A673 (cell line): ENCODE measurements around the gene MGAT5. TPM values are rescaled to one million over a fixed set of nuclear protein-coding genes. Genes with fewer than 3 reads are reported as not detected.

Experiments used
- BruUV-seq: library from RNA; stranded (reverse); fragments of 400-500 nt; replicated peaks from 2 replicates; lab custom pipeline; 2021; lab: Mats Ljungman, UMichigan
- CTCF ChIA-PET: fragments of 300-600 bp; sonication (Branson Sonifier 250); formaldehyde crosslinking; loops from one replicate; lab custom pipeline; 2022; ENCODE audit warnings: antibody characterized with exemption; lab: Charles Lee
- POLR2A ChIA-PET: fragments of 300-600 bp; sonication (Branson Sonifier 250); formaldehyde crosslinking; loops from one replicate; lab custom pipeline; 2022; ENCODE audit warnings: antibody characterized with exemption; ENCODE audit not compliant: low non-redundant PET; lab: Charles Lee
- DNase-seq: peaks from one replicate; pipeline ENCODE4 v3.0.0-alpha.2; 2015; ENCODE audit warnings: low spot score
- H3K27ac ChIP-seq: fragments of 200-600 bp; sonication (generic); 2 replicates; pipeline ENCODE4 v1.5.1; 2016; ENCODE audit warnings: mixed run types, low read depth, mild to moderate bottlenecking, mixed read lengths, antibody characterized with exemption, low read length; ENCODE audit not compliant: poor library complexity, severe bottlenecking
- H3K27me3 ChIP-seq: fragments of 200-600 bp; sonication (generic); replicated peaks from 2 replicates; pipeline ENCODE4 v1.6.1; 2017; ENCODE audit warnings: mixed run types, low read depth, mild to moderate bottlenecking, mixed read lengths, antibody characterized with exemption, low read length; ENCODE audit not compliant: insufficient read depth, poor library complexity
- H3K36me3 ChIP-seq: fragments of 200-600 bp; sonication (generic); 2 replicates; pipeline ENCODE4 v1.6.1; 2016; ENCODE audit warnings: mixed run types, mild to moderate bottlenecking, mixed read lengths, antibody characterized with exemption, low read length; ENCODE audit not compliant: insufficient read depth, poor library complexity, severe bottlenecking
- H3K4me1 ChIP-seq: fragments of 200-600 bp; sonication (generic); 2 replicates; pipeline ENCODE4 v1.6.1; 2017; ENCODE audit warnings: mixed run types, mild to moderate bottlenecking, mixed read lengths, antibody characterized with exemption, low read length; ENCODE audit not compliant: insufficient read depth, poor library complexity, severe bottlenecking
- H3K4me3 ChIP-seq: fragments of 200-600 bp; sonication (generic); 2 replicates; pipeline ENCODE4 v1.5.1; 2016; ENCODE audit warnings: low read depth, mixed run types, mild to moderate bottlenecking, mixed read lengths, low read length; ENCODE audit not compliant: poor library complexity, severe bottlenecking
- H3K9me3 ChIP-seq: fragments of 200-600 bp; sonication (generic); 2 replicates; pipeline ENCODE4 v1.6.1; 2016; ENCODE audit warnings: mixed run types, low read depth, mild to moderate bottlenecking, mixed read lengths, antibody characterized with exemption, low read length; ENCODE audit not compliant: poor library complexity, severe bottlenecking
- EZH2 ChIP-seq: fragments of 200-600 bp; sonication (generic); IDR thresholded peaks from 2 replicates; pipeline ENCODE4 v1.6.1; 2017; ENCODE audit warnings: borderline replicate concordance, low read depth, mild to moderate bottlenecking, mixed read lengths, antibody characterized with exemption, low read length; ENCODE audit not compliant: poor library complexity, severe bottlenecking
- intact Hi-C: fragments of 100-400 bp; cut with micrococcal nuclease; formaldehyde crosslinking; loops from one replicate; pipeline ENCODE4 v1.10.0; 2022; ENCODE audit not compliant: unreplicated experiment
- total RNA-seq: library from RNA; stranded (reverse); gene quantifications from 2 replicates; pipeline ENCODE4 v1.2.3, GENCODE V29; 2021
- TF ChIP-seq, protein P1 (sequence below): fragments of 300-800, 200-600 bp; sonication (generic); conservative IDR thresholded peaks from 2 replicates; pipeline ENCODE4 v1.5.1; 2017; ENCODE audit warnings: low read depth, mild to moderate bottlenecking, antibody characterized with exemption, low read length, moderate library complexity, mixed read lengths

MGAT5 gene
- total RNA-seq, 1 experiment from 2014 or later = 11.0 TPM

- ChIA-PET CTCF (no interaction called here), POLR2A (no interaction called here)
- intact Hi-C loops = no loop called here
- Histone ChIP-seq H3K27ac (no peak overlapping the region), H3K4me3 (no peak overlapping the region), H3K36me3 (no peaks in the 10 kb centered on the region), H3K4me1 (no peaks in the 10 kb centered on the region), H3K9me3 (no peaks in the 10 kb centered on the region), H3K27me3 (peaks cover 4% of the 10 kb centered on the region)
- DNase-seq = no peak
- BruUV-seq = no TSS peak
- TF ChIP-seq EZH2 = no peak
Observed at GRCh38 chr2:134357814-134358213, 103.9 kb downstream of the MGAT5 start.

- intact Hi-C loops = no loop called here
Observed at GRCh38 chr2:134359367-134360081, 105.7 kb downstream of the MGAT5 start.

GRCh38 chr2:134360745-134361487 is 107.0 kb downstream of the MGAT5 start:
- BruUV-seq = no TSS peak
- Histone ChIP-seq H3K27me3 (peaks cover 4% of the 10 kb centered on the region), H3K27ac (no peak overlapping the region), H3K36me3 (no peaks in the 10 kb centered on the region), H3K4me1 (no peaks in the 10 kb centered on the region), H3K4me3 (no peak overlapping the region), H3K9me3 (no peaks in the 10 kb centered on the region)
- intact Hi-C loops = no loop called here
- DNase-seq = no peak
- TF ChIP-seq, protein P1, sequence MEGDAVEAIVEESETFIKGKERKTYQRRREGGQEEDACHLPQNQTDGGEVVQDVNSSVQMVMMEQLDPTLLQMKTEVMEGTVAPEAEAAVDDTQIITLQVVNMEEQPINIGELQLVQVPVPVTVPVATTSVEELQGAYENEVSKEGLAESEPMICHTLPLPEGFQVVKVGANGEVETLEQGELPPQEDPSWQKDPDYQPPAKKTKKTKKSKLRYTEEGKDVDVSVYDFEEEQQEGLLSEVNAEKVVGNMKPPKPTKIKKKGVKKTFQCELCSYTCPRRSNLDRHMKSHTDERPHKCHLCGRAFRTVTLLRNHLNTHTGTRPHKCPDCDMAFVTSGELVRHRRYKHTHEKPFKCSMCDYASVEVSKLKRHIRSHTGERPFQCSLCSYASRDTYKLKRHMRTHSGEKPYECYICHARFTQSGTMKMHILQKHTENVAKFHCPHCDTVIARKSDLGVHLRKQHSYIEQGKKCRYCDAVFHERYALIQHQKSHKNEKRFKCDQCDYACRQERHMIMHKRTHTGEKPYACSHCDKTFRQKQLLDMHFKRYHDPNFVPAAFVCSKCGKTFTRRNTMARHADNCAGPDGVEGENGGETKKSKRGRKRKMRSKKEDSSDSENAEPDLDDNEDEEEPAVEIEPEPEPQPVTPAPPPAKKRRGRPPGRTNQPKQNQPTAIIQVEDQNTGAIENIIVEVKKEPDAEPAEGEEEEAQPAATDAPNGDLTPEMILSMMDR = no peak
- no peak for TF ChIP-seq EZH2
- ChIA-PET CTCF (no interaction called here), POLR2A (no interaction called here)

More at GRCh38 chr2:134359367-134360081, 105.7 kb downstream of the MGAT5 start:
- TF ChIP-seq EZH2 = no peak
- TF ChIP-seq, protein P1 = no peak
- Histone ChIP-seq H3K27me3 (peaks cover 4% of the 10 kb centered on the region), H3K4me1 (no peaks in the 10 kb centered on the region), H3K4me3 (no peak overlapping the region), H3K27ac (no peak overlapping the region), H3K9me3 (no peaks in the 10 kb centered on the region), H3K36me3 (no peaks in the 10 kb centered on the region)
- ChIA-PET CTCF (no interaction called here), POLR2A (no interaction called here)
- no TSS peak for BruUV-seq
- no peak for DNase-seq
